ENCODE data around the gene GPI. TPM values are rescaled to one million over a fixed set of nuclear protein-coding genes. Genes with fewer than 3 reads are reported as not detected.
A peak's percentile ranks its signal among the peaks of the same experiment; 100 is the strongest.

GPI gene
- total and polyA plus RNA-seq, 2 of the 13 experiments (the other 11 are each of a cell fraction or from before 2014, with no cell fraction given): 147 to 167 TPM

DNA sequence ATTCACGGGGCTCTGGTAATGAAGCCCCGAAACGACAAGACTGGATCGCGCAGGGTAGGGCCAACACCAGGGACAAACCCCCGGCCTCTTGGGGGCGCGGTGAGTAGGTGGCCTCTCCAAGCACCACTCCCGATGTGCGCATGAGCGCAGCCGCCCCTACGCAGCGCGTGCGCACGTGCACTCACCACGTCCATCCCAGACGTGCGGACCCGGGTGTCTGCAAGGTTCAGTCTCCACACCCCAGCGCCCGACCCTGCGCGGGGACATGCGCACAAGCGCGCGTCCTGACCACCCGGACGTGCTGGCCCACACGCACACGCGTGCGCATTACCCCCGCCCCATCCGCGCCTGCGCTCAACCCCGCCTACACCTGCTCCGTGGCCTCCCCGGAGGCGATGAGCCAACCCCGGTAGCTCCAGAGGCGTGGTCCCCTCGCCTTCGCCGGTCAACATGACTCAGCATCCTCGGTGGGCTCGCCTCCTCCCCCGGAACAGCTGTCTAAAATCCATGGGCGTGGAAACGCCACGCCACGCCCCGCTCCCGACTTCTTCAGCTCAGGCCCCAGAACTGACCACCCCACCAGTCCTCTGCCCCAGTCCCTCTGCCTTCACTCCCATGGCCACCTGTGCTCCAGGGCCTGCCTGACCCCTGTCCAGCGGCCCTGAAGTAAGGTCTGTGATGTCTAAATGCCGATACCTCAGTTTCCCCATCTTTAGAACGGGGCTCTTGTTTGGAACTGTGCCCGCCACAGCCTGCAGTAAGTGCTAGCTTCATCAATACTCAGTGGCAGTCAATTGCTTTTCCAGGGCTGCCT lies 5.6 kb upstream of the GPI start (continued):
- TF ChIP-seq, protein P1, sequence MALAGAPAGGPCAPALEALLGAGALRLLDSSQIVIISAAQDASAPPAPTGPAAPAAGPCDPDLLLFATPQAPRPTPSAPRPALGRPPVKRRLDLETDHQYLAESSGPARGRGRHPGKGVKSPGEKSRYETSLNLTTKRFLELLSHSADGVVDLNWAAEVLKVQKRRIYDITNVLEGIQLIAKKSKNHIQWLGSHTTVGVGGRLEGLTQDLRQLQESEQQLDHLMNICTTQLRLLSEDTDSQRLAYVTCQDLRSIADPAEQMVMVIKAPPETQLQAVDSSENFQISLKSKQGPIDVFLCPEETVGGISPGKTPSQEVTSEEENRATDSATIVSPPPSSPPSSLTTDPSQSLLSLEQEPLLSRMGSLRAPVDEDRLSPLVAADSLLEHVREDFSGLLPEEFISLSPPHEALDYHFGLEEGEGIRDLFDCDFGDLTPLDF (CRISPR knock-in tag; IDR thresholded peaks at IDR 0.05): no peak
- TF ChIP-seq GLI4 (CRISPR knock-in tag; IDR thresholded peaks at IDR 0.05; ENCODE audit: borderline replicate concordance) (no peak), HDAC2 (CRISPR knock-in tag; IDR thresholded peaks at IDR 0.05) (peak; percentile 92), ZNF781 (CRISPR knock-in tag; IDR thresholded peaks at IDR 0.05; ENCODE audit: borderline replicate concordance, not compliant biosample characterization) (no peak), ESRRA (CRISPR knock-in tag; IDR thresholded peaks at IDR 0.05; ENCODE audit: low read depth) (peak; percentile 72), KAT8 (CRISPR knock-in tag; IDR thresholded peaks at IDR 0.05) (peak; percentile 67), ZNF552 (CRISPR knock-in tag; IDR thresholded peaks at IDR 0.05; ENCODE audit: borderline replicate concordance) (0 out of 2 replicates have a peak, but pooled peaks have one; percentile 43), ARID2 (CRISPR knock-in tag; IDR thresholded peaks at IDR 0.05; ENCODE audit: borderline replicate concordance) (peak; percentile 85), CBFB (CRISPR knock-in tag; IDR thresholded peaks at IDR 0.05) (0 out of 2 replicates have a peak, but pooled peaks have one; percentile 31), ZNF121 (CRISPR knock-in tag; IDR thresholded peaks at IDR 0.05) (no peak), HMGA1 (CRISPR knock-in tag; conservative IDR thresholded peaks at IDR 0.05) (no peak)
- TF ChIP-seq, protein P2, sequence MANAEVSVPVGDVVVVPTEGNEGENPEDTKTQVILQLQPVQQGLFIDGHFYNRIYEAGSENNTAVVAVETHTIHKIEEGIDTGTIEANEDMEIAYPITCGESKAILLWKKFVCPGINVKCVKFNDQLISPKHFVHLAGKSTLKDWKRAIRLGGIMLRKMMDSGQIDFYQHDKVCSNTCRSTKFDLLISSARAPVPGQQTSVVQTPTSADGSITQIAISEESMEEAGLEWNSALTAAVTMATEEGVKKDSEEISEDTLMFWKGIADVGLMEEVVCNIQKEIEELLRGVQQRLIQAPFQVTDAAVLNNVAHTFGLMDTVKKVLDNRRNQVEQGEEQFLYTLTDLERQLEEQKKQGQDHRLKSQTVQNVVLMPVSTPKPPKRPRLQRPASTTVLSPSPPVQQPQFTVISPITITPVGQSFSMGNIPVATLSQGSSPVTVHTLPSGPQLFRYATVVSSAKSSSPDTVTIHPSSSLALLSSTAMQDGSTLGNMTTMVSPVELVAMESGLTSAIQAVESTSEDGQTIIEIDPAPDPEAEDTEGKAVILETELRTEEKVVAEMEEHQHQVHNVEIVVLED (CRISPR knock-in tag; IDR thresholded peaks at IDR 0.05; ENCODE audit: borderline replicate concordance): peak; percentile 95
- TF ChIP-seq, protein P3, sequence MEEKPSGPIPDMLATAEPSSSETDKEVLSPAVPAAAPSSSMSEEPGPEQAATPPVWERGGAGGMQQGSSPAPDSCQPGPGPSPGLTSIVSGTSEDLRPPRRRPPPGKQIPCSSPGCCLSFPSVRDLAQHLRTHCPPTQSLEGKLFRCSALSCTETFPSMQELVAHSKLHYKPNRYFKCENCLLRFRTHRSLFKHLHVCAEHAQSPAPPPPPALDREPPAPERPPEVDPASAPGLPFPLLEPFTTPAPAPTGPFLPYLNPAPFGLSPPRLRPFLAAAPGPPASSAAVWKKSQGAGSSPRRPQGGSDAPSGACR (CRISPR knock-in tag; IDR thresholded peaks at IDR 0.05): peak; percentile 53; the same call in 1 of the 2 replicates
- TF ChIP-seq, protein P4, sequence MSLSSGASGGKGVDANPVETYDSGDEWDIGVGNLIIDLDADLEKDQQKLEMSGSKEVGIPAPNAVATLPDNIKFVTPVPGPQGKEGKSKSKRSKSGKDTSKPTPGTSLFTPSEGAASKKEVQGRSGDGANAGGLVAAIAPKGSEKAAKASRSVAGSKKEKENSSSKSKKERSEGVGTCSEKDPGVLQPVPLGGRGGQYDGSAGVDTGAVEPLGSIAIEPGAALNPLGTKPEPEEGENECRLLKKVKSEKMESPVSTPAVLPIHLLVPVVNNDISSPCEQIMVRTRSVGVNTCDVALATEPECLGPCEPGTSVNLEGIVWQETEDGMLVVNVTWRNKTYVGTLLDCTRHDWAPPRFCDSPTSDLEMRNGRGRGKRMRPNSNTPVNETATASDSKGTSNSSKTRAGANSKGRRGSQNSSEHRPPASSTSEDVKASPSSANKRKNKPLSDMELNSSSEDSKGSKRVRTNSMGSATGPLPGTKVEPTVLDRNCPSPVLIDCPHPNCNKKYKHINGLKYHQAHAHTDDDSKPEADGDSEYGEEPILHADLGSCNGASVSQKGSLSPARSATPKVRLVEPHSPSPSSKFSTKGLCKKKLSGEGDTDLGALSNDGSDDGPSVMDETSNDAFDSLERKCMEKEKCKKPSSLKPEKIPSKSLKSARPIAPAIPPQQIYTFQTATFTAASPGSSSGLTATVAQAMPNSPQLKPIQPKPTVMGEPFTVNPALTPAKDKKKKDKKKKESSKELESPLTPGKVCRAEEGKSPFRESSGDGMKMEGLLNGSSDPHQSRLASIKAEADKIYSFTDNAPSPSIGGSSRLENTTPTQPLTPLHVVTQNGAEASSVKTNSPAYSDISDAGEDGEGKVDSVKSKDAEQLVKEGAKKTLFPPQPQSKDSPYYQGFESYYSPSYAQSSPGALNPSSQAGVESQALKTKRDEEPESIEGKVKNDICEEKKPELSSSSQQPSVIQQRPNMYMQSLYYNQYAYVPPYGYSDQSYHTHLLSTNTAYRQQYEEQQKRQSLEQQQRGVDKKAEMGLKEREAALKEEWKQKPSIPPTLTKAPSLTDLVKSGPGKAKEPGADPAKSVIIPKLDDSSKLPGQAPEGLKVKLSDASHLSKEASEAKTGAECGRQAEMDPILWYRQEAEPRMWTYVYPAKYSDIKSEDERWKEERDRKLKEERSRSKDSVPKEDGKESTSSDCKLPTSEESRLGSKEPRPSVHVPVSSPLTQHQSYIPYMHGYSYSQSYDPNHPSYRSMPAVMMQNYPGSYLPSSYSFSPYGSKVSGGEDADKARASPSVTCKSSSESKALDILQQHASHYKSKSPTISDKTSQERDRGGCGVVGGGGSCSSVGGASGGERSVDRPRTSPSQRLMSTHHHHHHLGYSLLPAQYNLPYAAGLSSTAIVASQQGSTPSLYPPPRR (CRISPR knock-in tag; IDR thresholded peaks at IDR 0.05; ENCODE audit: borderline replicate concordance): peak; percentile 14; the same call in 1 of the 2 replicates
- TF ChIP-seq, protein P5, sequence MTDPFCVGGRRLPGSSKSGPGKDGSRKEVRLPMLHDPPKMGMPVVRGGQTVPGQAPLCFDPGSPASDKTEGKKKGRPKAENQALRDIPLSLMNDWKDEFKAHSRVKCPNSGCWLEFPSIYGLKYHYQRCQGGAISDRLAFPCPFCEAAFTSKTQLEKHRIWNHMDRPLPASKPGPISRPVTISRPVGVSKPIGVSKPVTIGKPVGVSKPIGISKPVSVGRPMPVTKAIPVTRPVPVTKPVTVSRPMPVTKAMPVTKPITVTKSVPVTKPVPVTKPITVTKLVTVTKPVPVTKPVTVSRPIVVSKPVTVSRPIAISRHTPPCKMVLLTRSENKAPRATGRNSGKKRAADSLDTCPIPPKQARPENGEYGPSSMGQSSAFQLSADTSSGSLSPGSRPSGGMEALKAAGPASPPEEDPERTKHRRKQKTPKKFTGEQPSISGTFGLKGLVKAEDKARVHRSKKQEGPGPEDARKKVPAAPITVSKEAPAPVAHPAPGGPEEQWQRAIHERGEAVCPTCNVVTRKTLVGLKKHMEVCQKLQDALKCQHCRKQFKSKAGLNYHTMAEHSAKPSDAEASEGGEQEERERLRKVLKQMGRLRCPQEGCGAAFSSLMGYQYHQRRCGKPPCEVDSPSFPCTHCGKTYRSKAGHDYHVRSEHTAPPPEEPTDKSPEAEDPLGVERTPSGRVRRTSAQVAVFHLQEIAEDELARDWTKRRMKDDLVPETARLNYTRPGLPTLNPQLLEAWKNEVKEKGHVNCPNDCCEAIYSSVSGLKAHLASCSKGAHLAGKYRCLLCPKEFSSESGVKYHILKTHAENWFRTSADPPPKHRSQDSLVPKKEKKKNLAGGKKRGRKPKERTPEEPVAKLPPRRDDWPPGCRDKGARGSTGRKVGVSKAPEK (CRISPR knock-in tag; IDR thresholded peaks at IDR 0.05; ENCODE audit: borderline replicate concordance): no peak
